ENCODE results near the gene MUC2.
A peak's percentile ranks its signal among the peaks of the same experiment; 100 is the strongest.

MUC2 gene

GRCh38 chr11:1051356-1052132 is 23.1 kb upstream of the MUC2 start:
- no peak for DNase-seq

- DNase-seq: no peak
Measured at GRCh38 chr11:1052133-1053011, 22.3 kb upstream of the MUC2 start.

GRCh38 chr11:1053121-1053901 is 21.4 kb upstream of the MUC2 start:
- no peak for DNase-seq

- no peak for DNase-seq
Measured at GRCh38 chr11:1054143-1055108, 20.2 kb upstream of the MUC2 start.

- no peak for DNase-seq
Measured at GRCh38 chr11:1055109-1055703, 19.5 kb upstream of the MUC2 start.

GRCh38 chr11:1055990-1056771 is 18.5 kb upstream of the MUC2 start:
- no peak for DNase-seq

GRCh38 chr11:1057806-1058205 is 16.9 kb upstream of the MUC2 start:
- no peak for DNase-seq

- no peak for DNase-seq
Measured at GRCh38 chr11:1059759-1060158, 14.9 kb upstream of the MUC2 start.

- no peak for DNase-seq
Measured at GRCh38 chr11:1060410-1060809, 14.3 kb upstream of the MUC2 start.

- DNase-seq: no peak
Measured at GRCh38 chr11:1060852-1061616, 13.6 kb upstream of the MUC2 start.

GRCh38 chr11:1062075-1062820 is 12.4 kb upstream of the MUC2 start:
- no peak for DNase-seq

GRCh38 chr11:1064167-1064566 is 10.5 kb upstream of the MUC2 start:
- DNase-seq: peak; percentile 52 to 64

GRCh38 chr11:1067812-1068496 is 6.7 kb upstream of the MUC2 start:
- DNase-seq: no peak

- DNase-seq: no peak
Measured at GRCh38 chr11:1069740-1070139, 4.9 kb upstream of the MUC2 start.

- DNase-seq: no peak
Measured at GRCh38 chr11:1070594-1071462, 3.8 kb upstream of the MUC2 start.

GRCh38 chr11:1071571-1072115 is 3.0 kb upstream of the MUC2 start:
- no peak for DNase-seq
